CD4-positive, alpha-beta T cell treated with Interleukin-6 for 4 hours (primary cell): ENCODE results near the gene ATAD3A.
"Not testable (repeated sequence)": the region's sequence is repeated elsewhere in the genome, so short reads cannot be mapped to it uniquely, and the experiment has no call there.

Source experiments
- DNase-seq: peaks from one replicate; pipeline ENCODE4 v3.0.0-alpha.2; 2020; ENCODE audit warnings: mixed read lengths

ATAD3A gene

DNA sequence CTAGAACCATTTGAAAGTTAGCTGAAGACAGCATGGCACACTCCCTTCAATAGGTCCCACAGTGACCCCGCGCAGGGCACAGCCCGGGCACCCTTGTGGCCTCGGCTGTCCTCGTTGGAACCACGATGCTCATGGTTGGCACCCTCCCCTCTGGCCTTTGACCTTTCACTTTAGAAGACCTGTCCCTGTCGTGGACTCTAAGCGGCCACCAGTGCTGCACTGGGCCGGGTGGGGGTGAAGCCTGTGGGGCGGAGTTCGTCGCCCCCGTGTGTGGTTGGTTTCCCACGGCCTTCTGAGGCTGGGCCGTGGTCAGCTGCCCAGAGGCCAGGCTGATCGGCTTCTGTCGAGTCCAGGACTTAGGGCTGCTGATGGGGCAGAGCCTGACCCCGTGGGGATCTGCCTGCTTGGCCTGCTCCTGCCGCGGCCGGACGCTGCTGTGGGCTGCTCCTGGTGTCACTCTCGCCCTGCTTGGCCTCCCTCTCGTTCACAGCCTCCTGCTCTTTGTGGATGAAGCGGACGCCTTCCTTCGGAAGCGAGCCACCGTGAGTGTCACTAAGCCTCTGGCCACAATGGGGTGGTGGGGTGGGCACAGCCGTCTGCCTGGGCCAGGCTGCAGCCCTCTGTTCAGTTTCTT is 12.9 kb downstream of the ATAD3A start:
- not testable (repeated sequence) for DNase-seq

DNA sequence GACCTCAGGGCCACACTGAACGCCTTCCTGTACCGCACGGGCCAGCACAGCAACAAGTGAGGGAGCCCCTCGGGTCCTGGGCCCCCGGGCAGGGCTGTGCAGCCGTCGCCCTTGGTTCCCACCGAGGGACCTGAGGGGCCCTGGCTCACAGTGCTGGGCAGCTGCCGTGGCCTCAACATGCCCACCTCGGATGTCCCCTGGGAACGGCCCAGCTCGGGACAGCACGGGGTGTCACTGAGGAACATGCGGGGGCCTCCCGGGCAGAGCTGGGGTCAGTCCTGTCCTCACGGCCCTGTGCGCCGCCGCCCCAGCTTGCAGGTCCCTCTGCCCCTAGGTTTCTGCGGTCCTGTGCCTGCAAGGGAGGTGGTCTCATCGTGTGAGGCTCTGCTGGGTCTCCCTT is 14.5 kb downstream of the ATAD3A start:
- not testable (repeated sequence) for DNase-seq

DNA sequence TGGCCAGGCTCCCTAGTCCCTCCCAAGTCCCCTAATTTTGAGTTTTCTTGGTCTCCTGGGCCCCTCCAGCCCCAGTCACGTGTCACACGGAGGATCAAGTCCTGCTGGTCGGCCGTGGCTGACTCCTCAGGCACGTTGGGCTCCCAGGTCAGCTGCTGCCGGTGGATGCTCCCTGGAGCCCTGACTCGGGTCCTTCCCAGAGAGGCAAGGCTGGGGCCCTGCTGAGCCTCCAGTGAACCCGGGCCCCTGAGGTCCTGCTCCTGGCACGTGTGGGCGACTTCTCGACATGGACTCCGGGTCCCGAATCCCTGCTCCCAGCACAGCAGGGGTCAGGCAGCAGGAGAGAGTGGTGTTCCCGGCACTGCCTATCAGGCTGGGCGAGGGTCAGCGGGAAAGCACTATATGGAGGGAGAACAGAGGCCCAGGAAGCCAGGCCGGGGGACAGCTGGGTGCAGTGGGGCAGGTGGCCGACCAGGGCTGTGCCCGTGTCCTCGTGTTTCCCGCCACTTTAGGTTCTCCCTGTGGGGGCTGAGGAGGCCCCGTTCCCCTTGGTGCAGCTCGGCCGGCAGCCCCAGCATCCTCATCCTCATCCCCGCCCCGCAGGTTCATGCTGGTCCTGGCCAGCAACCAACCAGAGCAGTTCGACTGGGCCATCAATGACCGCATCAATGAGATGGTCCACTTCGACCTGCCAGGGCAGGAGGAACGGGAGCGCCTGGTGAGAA is 15.3 kb downstream of the ATAD3A start:
- DNase-seq: no peak

DNA sequence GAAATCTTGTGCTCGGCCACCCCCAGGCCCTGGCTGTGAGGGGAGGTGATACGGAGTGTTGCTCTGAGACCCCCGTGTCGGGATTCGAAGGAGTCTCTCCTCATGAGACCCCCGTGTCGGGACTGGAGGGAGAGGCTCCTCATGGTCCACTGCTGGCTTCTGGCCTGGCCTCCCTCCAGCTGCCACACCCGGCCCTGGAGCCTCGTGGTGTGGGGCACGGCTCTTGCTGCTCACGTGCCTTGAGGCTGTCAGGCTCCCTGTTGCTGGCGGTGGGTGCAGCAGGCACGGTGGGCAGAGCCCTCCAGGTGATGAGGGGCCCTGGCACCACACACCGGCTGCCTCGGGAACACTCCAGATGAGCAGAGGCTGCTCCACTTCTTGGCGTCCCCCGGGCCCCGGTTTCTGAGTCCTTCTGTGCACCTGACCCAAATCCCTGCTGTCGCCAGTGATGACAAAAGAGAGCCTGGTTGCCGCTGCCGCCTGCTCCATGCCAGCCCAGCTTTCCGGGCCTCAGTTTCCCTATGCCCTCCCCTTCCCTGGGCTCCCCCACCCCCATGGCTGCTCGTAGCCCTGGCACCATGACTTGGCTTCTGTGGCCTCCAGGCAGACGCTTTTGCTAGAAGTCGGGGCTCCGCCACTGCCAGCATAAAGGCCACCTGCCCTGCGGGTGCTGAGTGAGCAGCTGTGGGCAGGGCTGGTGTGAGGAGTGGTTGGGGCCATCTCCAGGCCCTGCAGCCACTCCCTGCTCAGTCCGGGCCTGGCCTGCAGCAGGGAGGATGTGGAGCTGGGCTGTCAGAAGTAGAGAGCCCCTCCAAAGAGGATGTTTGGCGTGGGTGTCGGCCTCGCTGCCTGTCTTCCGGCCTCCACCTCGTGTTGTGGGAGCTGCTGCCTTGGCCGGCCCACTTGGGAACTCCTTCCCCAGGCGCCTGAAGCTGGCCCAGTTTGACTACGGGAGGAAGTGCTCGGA is 16.6 kb downstream of the ATAD3A start:
- DNase-seq: no peak

DNA sequence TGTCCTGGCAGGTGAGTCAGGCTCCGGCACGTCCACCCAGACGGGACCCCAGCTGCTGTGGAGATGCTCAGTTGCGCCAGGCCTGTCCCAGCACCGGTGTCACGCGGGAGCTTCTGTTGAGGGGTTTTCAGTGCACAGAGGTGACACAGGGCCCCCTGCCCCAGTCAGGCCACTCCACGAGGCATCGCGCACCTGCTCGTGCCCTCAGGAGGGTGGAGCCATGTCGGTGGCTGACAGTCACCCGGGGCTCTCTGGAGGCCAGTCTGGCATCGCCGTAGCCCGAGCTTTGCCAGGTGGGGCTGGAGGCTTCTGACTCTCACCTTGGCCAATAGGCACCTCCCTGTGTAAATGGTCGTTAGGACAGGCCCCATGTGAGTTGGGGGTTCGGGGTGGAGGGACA is 17.4 kb downstream of the ATAD3A start:
- no peak for DNase-seq

DNA sequence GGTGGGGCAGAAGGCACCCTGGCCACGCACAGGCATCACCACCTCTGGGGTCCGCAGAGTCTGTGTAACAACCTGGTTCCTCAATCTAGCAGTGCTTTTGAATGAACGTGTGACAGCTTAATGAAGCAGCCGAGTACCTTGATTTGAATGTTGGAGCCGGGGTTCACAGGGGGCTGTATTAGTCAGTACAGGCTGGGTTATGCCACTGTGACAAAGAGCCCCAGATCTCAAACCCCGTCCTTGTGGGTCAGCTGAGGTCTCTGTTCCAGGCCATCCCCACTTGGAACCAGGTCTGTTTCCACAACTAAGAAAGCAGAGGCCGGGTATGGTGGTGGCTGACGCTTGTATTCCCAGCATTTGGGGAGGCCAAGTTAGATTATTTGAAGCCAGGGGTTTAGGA is 18.0 kb downstream of the ATAD3A start:
- no peak for DNase-seq

DNA sequence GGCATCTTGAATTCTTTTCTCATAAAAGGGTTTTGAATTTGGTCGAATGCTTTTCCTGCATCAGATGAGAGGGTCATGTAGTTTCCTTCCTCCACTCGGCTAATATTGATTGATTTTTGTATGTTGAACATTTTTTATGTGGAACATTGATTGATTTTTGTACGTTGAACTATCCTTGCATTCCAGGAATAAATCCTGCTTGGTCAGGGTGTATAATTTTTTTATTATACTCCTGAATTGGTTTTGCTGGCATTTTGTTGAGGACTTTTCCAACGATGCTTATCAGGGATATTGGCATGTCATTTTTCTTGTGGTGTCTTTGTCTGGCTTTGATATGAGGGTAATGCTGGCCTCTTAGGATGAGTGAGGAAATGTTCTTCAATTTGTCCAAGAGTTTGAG is 20.0 kb downstream of the ATAD3A start:
- DNase-seq: no peak

DNA sequence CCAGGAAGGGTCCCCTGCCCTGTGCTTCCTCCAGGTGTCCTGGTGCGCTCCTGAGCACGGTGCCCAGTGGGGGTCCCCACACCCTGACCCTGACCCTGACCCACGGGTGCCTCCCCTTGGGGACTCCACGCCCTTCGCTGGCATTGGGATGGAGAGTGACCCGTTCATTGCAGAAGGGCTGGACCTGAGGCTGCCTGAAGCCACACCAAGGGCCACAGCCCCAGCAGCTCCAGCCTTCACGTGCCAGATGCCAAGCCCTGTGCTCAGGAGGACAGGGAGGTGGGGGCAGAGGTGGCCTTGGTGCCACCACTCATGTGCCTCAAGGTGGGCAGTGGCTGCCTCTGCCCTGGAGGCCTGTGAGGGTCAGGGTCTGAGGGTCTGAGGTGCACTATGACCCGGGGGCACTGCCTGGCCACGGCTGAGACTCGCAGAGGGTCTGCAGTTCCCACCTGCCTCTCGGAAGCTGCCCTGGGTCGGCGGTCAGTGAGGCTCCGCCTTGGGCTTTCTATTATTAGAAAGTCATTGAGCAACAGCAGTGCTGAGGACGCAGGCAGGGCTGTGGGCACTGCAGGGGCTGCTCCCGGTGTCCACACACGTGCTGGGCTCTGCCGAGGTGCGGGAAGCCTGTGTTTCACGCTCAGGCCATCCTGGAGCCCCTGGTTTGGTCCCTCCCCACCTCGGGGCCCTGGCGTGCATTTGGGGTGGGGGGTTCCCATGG is 21.4 kb downstream of the ATAD3A start:
- DNase-seq: not testable (repeated sequence)

DNA sequence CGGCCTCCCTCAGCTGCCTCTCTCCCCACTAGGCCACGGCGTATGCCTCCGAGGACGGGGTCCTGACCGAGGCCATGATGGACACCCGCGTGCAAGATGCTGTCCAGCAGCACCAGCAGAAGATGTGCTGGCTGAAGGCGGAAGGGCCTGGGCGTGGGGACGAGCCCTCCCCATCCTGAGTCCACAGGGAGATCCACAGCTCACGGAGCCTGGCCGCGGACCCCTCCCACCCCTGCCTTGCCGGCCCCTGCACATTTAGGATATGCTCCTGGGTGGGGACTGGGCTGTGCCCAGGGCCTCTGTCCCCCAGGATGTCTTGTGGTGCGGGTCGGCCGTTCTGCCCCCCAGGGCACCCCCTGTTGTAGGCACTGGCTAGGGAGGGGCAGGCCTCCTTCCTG is 21.9 kb downstream of the ATAD3A start:
- DNase-seq: not testable (repeated sequence)

DNA sequence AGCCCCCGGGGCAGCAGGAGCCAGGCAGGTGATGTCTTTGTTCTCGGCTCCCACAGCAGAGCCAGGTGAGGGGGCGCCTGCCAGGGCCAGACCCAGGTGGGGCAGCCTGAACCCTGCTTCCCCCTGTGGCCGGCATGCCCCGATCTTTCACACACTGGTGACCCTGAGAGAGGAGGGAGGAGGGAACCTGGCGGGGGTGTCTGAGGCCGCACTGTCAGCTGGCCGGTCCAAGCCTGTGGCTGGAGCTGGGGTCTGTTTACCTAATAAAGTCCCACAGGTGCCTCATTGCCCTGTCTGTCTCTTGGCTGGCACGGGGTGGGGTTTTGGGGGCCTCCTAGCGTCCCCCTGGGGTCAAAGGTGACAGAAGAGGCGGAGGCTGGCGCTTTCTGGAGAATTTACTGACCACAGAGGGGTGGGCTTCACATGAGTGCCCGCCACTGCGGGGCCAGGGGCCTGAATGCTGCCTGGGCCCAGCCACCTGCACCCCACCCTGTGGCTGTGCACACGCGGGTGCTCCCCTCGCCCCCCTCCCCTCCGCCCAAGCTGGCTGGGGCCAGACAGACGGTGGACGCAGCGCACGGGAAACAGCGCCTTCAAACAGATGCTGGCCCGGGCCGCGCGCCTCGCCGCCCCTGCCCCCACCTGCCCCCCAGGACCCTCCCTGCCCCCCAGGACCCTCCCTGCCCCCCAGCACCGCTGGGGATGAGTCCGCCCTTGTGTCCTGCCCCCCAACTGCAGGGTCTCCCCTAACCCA is 22.6 kb downstream of the ATAD3A start:
- DNase-seq: no peak

DNA sequence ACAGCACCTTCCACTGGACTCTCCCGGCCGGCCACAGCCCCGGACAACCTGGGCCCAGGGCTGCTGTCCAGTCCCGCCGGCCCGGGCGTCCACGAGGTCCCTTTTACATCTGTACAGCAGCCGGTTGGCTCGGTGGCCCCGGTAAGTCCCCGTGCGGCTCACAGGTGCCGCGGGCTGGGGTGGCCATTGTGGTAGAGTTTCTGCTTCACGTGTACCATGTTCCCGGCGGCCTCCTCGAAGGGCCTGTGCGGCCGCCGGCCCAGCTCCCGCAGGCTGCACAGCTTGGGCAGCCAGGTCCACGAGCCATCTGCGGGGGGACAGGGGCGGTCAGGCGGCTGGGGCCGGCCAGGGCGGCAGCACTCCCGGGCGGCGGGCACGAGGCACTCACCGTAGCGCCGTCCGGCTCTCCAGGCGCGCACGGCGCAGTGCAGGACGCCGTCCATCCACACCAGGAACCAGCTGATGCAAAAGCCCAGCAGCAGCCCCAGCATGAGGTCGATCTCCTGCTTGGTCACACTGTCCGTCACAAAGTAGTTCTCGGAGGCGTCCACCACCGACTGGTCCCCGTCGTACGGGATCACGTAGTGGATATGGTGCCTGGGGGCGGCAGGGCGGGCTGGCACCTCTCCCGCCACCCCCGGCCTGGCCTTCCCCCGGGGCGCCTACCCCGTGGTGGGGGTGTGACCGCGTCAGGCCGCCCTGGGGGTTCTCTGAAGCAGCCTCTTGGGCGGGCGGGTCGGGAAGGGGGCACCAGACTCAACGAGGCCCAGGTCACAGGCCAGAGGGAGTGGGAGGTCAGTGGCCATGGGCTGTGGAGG is 23.4 kb downstream of the ATAD3A start:
- DNase-seq: no peak

DNA sequence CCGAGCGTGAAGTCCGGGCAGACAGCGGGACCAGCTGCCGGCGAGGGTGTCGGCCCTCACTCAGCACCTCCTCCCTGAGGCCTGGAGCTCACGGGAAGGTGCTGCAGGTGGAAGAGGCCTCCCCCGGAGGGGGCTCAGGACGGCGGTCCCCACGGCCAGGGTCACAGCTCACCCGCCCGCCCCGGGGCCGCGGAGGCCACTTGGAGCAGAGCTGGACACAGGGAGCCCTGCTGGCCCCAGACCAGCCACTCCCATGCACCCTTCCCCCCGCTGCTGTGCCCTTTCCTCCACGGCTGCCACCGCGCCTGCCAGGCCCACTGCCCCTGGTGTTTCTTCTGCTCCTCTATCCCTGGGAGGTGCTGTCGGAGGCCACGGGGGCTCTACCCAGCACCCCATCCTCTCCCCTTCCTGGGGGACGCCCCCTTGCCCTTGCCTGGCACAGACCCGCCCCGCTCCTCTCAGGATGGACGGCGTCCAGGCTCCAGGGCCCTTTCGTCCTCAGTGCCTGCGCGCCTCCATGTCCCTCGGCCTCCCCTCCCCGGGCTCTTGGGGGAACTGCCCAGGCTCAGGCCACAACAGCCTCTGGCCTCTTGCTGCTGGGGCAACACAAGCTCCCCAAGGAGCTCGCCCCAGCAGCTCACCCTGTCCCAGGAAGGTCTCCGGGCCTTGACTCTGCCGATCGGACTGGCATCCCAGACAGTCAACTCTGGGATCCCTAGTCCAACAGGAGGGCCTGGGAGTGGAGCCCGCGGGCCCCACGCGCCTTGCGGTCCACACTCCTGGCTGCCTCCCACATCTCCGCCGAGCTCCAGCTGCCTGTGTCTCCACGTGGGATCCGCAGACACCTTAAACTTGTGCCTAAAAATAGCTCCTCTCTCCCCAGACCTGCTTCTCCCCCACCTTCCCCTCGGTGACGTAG is 24.3 kb downstream of the ATAD3A start:
- no peak for DNase-seq

DNA sequence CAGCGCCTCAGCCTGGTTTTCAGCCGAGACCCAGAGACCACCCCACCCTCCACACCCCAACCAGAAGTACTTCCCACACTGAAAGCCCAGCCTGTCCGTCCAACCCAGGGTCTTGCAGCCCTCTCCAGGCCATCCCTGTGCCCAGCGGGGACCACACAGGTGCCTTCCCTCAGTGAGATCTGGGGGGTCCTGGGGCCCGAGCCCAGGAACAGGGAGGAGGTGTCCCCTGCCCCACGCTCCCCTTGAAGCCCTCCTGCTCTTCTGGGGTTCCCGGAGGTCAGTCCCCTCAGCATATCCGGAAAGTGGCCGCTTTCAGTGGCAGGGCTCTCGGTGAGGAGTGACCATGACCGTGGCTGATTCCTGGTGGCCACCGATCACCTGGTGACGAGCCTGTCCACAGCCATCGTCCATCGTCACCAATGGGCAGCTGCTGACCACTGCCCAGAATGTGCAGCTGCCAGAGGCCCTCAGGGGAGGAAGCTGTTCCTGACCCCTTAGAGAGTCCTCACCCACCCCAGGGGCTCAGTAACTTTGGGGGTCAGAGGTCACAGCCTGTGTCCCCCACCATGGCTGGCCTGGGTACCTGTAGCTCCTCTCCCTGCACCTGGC is 25.1 kb downstream of the ATAD3A start:
- DNase-seq: no peak

DNA sequence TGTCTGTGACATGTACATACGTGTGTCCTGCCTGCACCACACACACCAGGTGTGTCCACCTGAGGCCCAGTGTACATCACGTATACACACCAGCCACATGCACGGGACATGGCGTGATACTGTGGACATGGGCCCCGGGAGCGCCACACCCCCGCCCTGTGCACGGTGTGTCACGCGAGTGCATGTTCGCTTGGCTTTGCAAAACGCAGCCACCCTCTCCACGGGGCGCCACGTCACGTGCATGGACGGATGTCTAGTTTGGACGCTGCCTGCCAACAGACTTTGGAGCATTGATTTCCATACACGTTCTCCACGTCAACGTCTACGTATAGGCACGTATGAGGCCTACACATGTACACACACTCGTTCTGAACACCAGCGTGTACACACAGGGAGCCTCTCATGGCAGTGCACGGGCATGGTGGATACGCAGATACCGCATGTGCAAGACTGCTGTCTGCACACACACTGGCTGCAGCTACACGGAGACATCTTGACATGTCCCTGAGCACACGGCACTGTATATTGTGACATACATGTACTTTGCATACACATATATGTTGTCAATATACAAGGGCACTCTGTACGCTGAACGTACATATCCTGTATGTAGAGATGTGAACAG is 25.8 kb downstream of the ATAD3A start:
- DNase-seq: no peak

DNA sequence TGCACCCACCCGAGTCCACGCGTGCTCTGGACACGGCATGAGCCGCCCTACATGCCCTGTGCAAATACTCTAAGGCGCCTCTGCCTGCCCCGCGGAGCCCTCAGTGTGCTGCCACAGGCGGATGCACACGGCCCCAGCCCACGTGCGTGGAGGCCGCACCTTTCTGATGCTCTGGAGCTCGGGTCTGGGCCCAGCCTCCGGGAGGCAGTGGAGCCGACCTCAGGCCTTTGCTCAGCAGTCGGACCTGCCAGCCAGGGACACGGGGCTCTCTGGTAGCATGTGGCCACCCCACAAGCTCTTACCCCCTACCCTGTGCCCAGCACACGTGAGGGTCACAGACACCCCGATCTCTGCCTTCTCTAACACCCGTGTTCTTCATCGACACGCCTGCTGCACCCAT is 26.4 kb downstream of the ATAD3A start:
- no peak for DNase-seq

DNA sequence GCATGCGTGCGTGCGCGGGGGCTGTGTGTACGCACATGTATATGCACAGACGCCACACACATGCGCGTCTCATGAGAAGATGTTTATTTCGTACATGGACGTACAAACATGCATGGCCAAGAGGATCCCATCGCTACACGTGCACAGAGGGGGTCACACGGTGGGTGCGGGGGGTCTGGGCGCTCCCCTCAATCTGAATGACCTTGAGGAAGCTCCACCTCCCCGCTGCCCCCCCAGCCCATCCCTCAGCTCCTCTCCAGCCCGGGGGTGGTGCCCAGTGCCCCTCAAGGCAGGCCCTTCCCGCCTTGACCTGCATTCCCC is 27.0 kb downstream of the ATAD3A start:
- no peak for DNase-seq

DNA sequence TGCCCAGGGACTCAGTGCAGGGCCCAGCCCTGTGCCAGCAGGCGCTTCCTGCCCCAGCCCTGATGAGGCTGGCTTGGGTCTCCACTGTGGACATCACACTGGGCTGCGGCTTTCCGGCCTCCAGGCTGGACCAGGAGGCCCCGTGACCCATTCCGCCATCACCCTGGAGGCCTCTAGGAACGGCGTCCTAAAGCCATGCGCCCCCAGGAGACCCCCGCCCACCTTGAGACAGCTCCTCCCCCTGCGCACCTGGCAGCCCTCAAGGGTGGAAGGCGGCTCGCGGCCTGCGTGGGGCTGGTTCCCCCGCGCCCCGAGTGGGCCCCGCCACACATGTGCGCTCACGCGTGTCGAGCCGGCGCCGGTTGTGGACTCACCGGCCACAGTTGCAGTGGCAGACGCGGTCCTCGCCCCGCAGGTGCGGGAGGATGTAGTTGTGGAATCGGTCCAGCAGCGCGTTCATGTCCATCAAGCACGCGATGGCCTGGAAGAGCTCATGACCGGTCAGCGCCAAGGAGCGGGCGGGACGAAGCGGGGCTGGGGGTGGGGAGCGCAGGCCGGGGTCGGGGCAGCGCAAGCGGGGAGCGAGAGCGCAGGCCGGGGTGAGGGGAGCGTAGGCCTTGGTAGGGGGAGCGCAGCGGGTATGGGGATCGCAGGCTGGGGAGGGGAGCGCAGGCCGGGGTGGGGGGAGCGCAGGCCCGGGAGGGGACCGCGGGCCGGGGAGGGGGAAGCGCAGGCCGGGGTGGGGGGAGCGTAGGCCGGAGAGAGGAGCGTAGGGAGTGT is 27.5 kb downstream of the ATAD3A start:
- DNase-seq: no peak

DNA sequence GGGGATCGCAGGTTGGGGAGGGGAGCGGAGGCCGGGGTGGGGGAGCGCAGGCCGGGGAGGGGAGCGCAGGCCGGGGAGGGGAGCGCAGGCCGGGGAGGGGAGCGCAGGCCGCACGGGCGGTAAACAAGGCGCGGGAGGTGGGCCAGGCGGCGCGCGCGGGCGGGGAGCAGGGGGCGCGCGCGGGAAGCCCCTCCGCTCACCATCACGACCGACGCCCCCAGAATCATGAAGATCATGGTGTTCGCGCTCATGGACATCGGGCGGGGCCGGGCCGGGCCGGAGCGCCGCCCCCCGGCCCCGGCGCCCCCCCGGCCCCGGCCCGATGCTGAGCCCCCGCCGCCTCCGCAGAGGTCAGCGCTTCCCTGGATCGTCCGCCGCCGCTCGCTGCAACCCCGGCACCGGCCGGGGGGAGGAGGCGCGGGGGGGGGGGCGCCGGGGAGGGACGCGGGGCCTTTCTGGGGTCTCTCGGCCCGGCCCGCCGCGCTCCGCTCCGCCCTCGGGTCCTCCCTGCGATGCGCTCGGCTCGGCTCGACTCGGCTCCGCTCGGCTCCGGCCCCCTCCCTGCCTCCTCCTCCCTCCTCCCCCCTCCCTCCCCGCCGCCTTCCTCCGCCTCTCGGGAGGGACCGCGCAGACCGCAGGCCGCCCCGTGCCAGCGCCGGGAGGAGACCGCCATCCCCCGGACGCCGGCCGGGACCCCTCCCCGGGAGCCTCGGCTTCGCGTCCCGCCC is 28.3 kb downstream of the ATAD3A start, which contains the start of gene TMEM240:
TSS of gene TMEM240 (minus strand) at position 535 of the 728 bp plus-strand sequence. CDS start at position 257, 278 bp downstream.
- DNase-seq: peak; percentile 68
